Middle frontal gyrus (tissue), 1 donor: Measurements from ENCODE around the gene LHB.
"Not testable (repeated sequence)": the region's sequence is repeated elsewhere in the genome, so short reads cannot be mapped to it uniquely, and the experiment has no call there.

Experiments used
- DNase-seq: peaks from one replicate; pipeline ENCODE4 v3.0.0-alpha.2; 2015; ENCODE audit warnings: low spot score; ENCODE audit errors: extremely low spot score

Gene LHB

DNA sequence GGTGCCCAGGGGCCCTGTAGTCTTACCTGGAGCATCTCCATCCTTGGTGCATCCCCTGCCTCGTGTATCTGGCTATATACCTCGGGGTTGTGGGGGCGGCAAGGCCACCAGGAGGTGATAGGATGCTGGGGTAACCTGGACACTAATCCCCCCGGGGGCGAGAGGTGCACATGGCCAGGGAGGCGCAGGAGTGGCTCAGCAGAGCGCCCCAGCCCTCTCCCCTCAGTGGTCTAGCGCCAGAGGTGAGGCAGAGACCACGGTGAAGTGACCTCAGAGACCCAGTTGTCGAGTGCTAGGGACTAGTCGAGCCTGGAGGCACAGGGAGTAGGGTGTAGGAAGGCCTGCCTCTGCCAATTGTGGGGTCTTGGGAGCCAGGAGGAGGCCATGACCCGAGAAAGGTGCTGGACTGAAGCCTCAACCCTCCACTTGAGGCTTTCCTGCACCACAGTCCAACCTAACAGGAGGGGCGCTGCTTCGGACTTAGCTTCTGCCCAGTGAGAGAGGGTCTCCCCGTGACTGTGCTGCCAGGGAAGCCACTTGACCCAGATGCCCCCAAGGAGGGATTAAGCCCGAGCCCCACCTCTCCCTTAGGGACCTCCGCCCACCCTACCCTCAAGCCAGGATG, at the start of gene LHB:
Gene LHB (minus strand): TSS at position 51 of the 625 bp plus-strand sequence. CDS start 10 bp downstream, at position 41.
- DNase-seq, result no peak

DNA sequence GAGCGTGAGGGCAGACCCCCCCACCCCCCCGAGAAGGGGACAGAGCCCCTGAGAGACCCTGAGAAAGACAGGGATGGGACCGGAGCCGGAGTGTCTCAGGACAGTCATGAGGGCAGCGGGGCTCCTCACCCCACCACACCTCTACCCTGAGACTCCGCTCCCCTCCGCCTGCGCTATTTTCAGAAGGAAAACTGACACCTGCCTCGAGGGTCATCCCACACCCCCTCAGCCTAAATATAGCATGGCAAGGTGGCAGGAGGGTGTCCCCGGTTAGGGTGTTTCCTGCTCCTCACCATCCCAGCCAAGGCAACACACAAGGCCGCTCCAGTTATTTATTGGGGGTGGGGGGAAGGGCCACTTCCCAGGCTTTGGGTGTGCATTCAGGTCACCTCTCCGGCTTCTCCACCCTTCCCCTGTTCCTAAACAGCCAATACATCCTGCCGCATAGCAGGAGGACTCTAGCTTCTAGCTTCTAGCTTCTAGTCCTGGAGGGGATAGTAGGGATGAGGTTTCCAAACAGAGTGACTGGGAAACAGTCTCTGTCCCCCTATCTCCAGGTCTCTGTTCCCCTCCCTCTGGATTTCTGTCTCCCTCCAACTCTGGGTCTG, 49.1 kb upstream of the LHB start:
- DNase-seq, result no peak

DNA sequence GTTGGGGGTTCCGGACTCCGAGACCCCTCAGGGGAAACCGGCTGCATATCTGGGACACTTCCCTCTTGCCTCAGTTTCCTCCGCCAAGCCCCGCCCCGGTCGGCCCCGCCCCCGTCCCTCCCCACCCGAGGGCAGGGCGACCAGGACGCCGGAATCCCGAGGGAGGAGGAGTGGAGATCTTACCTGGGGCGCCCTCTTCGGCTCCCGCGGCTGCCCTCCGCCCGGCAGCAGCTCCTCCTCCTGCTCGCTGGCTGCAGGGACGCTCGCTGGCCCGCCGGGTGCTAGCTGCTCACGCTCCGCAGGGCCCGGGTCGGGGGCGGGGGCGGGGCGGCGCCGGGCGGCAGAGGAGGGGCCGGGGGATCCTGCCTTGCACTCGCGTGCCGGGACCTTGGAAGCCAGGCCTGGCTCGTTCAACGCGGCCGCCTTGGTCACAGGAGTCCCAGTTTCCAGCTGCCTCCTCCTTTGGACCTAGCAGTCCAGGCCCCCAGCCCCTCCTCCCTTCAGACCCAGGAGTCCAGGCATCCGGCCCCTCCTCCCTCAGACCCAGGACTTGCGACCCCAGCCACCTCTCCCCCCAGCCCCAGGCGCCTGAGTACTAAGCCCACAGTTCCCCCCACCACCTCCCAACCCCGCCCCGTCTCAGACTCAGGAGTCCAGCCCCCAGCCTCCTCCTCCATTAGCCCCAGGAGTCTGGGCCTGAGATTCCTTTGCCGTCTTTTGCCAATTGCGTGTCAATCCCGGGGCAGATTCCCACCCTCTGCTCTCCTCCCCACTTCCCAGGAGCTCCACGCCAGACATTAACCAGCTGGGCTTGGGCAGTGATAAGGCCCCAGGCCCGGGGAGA, 48.1 kb upstream of the LHB start, which contains the start of gene NTF4:
Gene NTF4 (minus strand): TSS at position 51 of the 844 bp plus-strand sequence. CDS start 2,821 bp downstream, outside the sequence.
- DNase-seq, result no peak

DNA sequence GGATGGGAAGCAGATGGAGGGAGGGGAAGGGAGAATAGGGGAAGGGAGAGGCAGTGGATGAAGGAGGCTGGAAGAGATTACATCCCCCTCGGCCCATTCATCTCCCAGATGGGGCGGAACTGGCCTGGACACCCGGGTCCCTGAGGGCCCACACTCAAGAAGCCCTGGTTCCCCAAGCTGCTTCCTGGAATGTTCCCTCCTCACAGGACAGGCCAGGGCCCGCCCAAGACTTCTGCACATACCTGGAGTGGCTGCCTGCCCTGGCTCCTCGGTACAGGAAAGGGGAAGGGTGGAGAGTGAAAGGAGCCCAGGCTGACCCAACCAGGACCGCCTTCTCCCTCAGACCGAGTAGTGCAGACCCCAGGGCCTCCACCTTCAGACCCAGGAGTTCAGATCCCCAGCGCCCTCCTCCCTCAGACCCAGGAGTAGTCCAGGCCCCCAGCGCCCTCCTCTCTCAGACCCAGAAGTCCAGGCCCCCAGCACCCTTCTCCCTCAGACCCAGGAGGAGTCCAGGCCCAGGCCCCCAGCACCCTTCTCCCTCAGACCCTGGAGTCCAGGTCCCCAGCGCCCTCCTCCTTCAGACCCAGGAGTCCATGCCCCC, 47.2 kb upstream of the LHB start:
- DNase-seq, result no peak

DNA sequence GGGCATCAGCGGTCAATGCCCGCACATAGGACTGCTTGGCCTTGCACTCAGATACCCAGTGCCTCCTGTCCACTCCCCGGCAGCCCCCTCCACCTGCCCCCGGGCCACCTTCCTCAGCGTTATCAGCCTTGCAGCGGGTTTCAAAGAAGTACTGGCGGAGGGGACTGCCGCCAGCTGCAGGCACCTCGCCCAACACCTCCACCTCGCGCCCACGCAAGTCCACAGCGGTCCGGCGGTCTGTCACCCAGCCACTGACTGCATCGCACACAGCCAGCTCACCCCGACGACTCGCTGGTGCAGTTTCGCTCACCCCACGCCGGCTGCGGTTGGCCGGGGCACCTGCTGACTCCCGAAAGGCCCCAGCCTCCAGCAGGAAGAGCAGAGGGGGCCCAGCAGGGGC, 44.6 kb upstream of the LHB start:
- no peak for DNase-seq

DNA sequence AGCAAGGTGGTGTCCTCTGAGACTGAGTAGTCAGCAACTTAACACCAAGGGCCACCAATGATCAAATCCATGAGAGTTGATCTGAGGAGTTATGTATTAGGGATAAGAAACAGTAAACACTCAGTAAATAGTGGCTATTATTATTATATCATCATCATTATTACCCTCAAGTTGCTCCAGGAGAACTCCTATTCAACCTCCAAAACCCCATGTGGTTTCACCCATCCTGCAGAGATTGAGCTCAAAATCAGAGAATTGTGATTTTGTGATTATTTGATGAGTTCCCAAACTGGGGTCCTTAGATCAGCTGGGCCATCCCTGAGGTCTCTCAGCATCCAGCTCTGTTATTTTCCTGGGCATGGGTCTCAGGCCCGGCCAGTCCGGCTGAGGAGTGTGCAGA, 44.1 kb upstream of the LHB start:
- DNase-seq, result no peak

DNA sequence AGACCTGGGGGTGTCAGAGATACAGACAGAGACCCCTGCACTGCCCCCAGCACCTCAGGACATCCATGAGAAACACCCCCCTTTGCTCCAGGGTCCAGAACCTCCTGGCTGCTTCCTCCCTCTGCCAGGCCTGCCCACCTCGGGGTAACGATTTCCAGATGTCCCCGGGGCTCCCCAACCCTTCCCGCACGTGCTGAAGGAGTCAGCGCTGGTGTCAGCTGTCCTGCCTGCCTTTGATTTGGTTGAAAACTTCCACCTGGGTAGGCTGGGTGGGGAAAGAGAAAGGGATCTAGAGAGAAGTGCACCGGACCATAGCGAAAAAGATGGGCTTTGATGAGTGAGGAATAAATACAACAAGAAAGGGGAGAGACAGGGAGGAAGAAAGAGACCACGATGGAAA, 42.2 kb upstream of the LHB start:
- no peak for DNase-seq

DNA sequence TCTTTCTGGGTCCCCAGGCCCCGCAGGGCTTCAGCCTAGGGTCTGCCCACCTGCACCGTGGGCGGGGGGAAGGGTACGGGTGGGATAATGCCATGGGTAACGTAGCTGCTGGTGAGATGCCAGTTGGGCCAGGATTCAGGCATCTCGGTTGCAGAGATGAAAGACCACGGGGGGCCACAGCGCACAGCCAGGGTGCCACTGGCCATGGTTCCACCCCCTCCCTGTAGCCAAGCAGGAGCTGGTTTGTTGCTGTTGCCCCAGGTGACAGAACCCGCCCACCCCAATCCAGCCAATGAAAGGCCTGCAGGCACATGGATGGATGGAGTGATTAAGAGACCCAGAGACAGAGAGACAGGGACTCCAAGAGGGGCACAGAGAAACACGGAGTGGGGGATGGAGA, 41.7 kb upstream of the LHB start:
- no peak for DNase-seq

DNA sequence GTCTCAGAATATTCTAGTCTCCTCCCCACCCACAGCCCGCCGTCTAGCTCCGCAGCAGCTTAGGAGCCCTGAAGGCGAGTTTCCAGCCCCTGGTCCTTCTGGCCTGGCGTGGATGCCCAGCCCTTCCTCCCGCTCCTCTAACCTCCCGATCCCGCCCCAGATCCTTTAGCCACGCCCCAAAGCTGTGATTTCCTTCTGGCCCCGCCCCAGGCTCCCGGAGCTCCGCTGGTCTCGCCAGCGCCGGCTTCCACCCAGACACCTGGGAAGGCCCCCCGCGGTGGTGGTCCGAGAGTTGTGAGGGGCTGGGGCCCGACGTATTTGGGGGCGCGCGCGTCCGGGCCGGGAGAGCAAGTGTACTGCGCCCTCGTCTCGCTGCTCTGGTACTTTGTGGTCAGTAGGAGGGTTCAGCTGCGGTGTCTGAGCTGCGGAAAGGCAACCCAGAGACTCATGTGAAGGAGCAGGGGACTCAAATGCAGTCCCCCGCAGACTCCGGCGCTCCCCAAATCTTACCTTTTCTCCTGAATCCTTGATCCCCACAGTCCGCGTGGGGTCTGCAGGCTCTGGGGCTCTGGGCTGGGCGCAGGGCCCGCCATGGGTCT, 40.8 kb upstream of the LHB start, which contains the start of gene CGB7:
Gene CGB7 (minus strand): TSS at position 114 of the 599 bp plus-strand sequence. CDS start 2,374 bp downstream, outside the sequence.
- DNase-seq, result no peak

DNA sequence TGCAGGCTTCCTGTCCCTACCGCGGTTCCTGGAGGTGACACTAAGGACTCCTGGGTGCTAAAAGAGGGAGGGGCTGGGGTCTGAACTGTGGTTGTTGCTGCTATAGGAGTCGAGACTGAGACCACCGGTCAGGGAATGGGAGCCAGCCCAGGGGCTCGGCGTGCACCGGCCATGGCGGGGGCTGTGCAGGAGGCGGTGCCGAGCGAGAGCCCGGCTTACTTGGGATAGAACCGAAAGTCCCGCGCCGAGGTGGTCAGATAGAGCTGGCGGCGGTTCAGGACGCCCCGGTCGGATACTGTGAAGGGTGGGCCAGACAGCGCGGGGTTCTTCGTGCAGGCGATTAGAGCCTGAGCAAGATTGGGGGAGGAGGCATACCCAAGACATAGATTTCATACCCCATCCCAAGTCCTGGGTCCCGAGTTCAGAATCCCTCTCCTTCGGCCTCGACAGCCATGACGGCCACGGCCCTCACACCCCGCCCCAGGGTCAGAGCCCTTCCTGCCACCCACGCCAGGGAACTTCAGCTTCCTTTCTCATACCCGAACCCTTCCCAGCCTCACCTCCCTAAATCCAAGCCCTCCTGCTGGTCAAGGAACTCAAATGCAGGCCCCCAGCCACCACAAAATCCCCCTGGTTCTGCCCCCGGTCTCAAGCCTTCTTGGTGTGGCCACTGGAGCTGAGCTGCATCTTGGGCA, 40.2 kb upstream of the LHB start:
- DNase-seq, result not testable (repeated sequence)

DNA sequence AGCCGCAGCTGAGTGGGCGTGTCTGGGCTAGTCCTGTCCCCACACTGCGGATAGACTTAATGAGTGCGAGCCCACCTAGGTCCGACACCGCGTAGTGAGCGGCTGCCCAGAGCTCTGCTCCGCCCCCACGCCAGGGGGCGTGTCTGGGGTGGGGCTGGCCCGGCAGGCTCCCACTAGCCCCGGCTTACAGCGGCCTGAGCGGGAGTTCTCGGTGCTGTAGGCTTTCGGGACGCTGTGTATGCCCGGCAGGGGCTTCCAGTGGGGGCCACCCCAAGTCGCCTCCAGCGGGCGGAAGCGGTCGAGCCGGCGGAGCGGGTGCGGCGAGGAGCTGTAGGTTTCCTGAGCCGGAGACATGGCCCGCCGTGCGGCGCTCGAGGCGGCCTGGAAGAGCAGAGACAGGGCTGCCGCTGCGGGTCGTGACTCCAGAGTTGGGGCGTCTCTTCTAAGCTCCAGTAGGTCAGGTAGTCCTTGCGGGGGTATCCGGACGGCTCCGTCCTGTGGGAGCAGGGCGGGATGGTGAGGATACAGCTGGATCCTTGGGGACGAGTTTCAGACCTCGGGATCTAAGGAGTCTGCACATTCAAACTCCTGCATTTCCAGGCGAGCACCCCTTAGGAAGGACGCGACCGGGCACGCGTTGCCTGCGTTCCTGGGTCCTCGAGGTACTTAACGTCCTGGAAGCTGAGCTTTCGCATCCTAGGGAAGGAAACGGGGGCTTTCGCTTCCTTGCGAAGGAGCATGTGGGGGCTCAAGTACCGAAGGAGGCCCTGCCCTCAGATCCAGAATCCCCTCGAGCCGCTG, 39.4 kb upstream of the LHB start:
- DNase-seq, result no peak

DNA sequence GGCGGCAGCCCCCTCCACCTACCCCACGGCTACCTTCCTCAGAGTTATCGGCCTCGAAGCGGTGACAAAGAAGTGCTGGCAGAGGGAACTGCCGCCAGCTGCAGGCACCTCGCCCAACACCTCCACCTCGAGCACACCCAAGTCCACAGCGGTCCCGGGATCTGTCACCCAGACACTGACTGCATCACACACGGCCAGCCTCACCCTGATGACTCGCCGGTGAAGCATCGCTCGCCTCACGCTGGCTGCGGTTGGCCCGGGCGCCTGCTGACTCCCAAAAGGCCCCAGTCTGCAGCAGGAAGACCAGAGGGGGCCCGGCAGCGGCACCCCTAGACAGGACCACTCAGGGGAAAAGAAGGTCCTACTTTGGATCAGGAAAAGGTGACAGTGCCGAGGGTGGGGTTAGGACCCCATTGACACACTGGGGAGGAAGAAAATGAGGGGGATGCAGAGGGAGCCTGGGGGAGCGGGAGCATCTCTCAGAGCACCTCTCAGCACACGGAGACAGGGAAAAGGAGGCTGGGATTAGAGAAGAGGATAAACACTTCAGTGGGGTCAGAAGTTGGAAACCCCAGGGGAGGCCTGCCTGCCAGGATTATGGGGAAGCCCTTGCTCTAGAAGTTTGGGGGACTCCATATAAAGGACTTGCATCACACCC, 33.6 kb upstream of the LHB start:
- DNase-seq, result not testable (repeated sequence)

DNA sequence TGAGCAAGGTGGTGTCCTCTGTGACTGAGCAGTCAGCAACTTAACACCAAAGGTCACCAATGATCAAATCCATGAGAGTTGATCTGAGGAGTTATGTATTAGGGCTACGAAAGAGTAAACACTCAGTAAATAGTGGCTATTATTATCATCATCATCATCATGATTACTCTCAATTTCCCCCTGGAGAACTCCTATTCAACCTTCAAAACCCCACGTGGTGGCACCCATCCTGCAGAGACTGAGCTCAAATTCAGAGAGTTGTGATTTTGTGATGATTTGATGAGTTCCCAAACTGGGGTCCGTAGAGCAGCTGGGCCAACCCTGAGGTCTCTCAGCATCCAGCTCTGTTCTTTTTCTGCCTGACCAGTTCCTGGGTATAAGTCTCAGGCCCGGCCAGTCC, 32.9 kb upstream of the LHB start:
- DNase-seq, result not testable (repeated sequence)

DNA sequence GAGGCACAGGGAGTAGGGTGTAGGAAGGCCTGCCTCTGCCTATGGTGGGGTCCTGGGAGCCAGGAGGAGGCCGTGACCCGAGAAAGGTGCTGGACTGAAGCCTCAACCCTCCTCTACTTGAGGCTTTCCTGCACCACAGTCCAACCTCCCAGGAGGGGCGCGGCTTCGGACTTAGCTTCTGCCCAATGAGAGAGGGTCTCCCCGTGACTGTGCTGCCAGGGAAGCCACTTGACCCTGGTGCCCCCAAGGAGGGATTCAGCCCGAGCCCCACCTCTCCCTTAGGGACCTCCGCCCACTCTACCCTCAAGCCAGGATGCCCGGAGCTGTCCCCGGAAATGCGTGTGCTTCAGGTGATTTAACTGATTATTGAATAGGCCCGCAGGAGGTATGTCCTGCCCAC, 32.1 kb upstream of the LHB start, which contains the start of gene CGB8:
Gene CGB8 (minus strand): TSS at position 101 of the 400 bp plus-strand sequence. CDS start 372 bp downstream, outside the sequence.
- DNase-seq, result not testable (repeated sequence)

DNA sequence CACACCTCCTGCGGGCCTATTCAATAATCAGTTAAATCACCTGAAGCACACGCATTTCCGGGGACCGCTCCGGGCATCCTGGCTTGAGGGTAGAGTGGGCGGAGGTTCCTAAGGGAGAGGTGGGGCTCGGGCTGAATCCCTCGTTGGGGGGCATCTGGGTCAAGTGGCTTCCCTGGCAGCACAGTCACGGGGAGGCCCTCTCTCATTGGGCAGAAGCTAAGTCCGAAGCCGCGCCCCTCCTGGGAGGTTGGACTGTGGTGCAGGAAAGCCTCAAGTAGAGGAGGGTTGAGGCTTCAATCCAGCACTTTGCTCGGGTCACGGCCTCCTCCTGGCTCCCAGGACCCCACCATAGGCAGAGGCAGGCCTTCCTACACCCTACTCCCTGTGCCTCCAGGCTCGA, 26.7 kb upstream of the LHB start, which contains the start of gene CGB5:
Gene CGB5 (plus strand): TSS at position 301 of the 400 bp plus-strand sequence. CDS start 362 bp downstream, outside the sequence.
- DNase-seq, result not testable (repeated sequence)

DNA sequence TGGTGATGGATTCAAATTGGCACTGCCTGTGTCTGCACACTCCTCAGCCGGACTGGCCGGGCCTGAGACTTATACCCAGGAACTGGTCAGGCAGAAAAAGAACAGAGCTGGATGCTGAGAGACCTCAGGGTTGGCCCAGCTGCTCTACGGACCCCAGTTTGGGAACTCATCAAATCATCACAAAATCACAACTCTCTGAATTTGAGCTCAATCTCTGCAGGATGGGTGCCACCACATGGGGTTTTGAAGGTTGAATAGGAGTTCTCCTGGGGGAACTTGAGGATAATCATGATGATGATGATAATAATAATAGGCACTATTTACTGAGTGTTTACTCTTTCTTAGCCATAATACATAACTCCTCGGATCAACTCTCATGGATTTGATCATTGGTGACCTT, 25.8 kb upstream of the LHB start:
- DNase-seq, result not testable (repeated sequence)

DNA sequence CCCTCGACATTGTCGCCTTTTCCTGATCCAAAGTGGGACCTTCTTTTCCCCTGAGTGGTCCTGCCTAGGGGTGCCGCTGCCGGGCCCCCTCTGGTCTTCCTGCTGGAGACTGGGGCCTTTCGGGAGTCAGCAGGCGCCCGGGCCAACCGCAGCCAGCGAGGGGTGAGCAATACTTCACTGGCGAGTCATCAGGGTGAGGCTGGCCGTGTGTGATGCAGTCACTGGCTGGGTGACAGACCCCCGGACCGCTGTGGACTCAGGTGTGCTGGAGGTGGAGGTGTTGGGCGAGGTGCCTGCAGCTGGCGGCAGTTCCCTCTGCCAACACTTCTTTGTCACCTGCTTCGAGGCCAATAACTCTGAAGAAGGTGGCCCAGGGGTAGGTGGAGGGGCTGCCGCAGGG, 25.3 kb upstream of the LHB start:
- no peak for DNase-seq

DNA sequence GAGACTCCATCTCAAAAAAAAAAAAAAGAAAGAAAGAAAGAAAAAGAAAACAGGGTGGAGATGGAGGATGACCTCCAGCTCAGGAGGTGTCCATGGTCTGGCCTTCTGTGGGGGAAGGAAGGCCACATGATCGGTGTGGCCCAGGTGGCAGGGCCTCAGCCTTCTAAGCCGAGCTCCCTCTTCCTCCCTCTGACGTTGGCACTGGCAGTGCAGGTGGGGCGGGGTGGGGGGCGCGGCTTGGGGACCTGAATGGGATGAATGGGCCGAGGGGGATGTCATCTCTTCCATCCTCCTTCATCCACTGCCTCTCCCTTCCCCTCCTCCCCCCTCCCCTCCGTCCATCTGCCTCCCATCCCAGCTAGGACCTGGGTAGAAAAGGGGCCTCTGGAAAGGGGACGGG, 22.8 kb upstream of the LHB start:
- not testable (repeated sequence) for DNase-seq
